ENCODE measurements around the gene SIRPG. TPM values are rescaled to one million over a fixed set of nuclear protein-coding genes. Genes with fewer than 3 reads are reported as not detected.
A peak's percentile ranks its signal among the peaks of the same experiment; 100 is the strongest.

The SIRPG gene
- total RNA-seq, 1 donor from 2014 or later, result 3.4 TPM

- DNase-seq (ENCODE audit: low spot score), result no peak
Measured at GRCh38 chr20:1595333-1595732, 62.2 kb downstream of the SIRPG start.

GRCh38 chr20:1588533-1589460 is 68.8 kb downstream of the SIRPG start:
- peak; percentile 14 for DNase-seq (ENCODE audit: low spot score)

- no peak for DNase-seq (ENCODE audit: low spot score)
Measured at GRCh38 chr20:1587781-1588532, 69.6 kb downstream of the SIRPG start.

- no peak for DNase-seq (ENCODE audit: low spot score)
Measured at GRCh38 chr20:1579488-1579887, 78.1 kb downstream of the SIRPG start.

Other genes with a start within 250 kb of the SIRPG start
- 40.9 TPM for gene NSFL1C, start 190.9 kb downstream of the SIRPG start, total RNA-seq (ENCODE audit: insufficient read depth, low replicate concordance)
- 16.9 TPM for gene SIRPB2, start 166.4 kb downstream of the SIRPG start, total RNA-seq (ENCODE audit: insufficient read depth, low replicate concordance)
- 4.3 TPM for gene SIRPD, start 100.1 kb downstream of the SIRPG start, total RNA-seq (ENCODE audit: insufficient read depth, low replicate concordance)
- gene SIRPB1, start 37.8 kb downstream of the SIRPG start, total RNA-seq (ENCODE audit: insufficient read depth, low replicate concordance), result 4.8 TPM
- gene SIRPA, start 237.6 kb upstream of the SIRPG start, total RNA-seq (ENCODE audit: insufficient read depth, low replicate concordance), result 7.5 TPM

Measured in umbilical cord (tissue), 2 donors.